ENCODE measurements around the gene RCAN3.

RCAN3 gene

DNA sequence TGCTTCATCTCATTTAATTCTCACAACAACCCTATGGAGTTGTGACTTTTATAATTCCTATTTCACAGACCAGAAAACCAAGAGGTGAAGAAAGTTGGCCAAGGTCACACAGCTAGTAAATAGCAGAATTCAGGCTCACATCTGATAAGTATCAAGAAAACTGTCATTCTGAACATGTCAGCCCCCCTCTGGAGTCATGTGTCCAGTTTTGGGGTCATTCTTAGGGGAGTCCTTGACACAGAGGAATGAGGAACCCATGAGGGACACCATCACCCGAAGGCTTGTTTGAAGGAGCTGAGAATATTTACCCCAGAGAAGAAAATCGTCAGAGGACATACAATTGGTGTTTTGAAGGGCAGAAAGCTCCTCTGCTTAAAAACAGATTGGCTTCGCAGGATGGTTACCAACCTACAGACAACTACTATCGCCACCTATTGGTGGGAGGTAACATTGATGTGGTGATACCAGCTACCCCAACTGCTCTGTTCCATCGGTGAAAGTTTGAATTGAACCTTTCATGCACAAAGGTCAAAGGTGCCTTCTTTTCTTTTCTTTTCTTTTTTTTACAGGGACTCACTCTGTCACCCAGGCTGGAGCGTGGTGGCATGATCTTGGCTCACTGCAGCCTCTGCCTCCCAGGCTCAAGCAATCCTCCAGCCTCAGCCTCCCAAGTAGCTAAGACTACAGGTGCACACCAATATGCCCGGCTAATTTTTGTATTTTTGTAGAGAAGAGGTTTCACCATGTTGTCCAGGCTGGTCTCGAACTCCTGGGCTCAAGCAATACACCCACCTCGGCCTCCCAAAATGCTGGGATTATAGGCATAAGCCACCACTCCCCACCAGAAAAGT, 84.6 kb downstream of the RCAN3 start:
- DNase-seq, result peak; percentile 51

DNA sequence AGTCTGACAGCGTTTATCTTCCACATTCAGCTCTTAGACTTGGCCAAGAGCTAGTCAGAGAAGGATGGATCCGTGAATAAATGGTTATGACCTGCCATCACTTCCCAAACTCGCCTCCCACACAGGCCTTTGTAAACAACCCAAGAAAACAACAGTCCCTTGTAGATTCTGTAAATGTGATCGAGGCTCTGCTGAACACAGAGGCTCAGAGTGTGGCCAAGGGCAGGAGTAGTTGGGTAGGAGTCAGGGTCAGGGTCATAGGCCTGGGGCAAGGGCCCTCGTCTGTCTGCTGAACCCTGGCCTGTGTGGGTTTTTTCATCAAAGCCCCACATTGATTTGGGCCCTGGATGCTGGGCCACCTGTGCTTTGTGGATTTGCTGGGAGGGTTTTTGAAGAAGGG, 85.9 kb downstream of the RCAN3 start:
- DNase-seq, result no peak

DNA sequence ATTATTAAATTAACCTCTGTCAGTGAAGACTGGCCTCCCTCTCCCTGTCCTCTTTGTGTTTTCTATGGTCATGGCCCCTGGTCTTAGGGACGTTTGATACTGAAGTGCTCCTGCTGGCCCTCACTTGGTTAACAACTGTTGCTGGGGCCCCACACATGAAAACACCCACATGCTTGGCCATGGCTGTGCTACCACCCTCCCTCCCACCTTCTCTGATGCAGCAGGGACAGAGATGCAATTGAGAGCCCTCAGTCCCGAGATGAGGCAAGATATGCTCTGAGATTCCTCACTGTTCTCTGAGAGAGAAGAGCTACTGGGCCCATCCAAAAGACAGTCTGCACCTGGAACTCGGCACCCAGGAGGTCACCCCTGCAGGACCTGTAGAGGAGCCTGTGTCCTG, 86.6 kb downstream of the RCAN3 start:
- DNase-seq, result no peak
